GM19468 (cell line): ENCODE data around the gene RAD23A.

Source experiments
- ATAC-seq: cut with Tn5 transposase; IDR thresholded peaks from one replicate; pipeline ENCODE4 v1.9.1; 2021; ENCODE audit warnings: mild to moderate bottlenecking, moderate library complexity, moderate number of reproducible peaks; ENCODE audit not compliant: unreplicated experiment; ENCODE audit errors: extremely low read depth

Gene RAD23A

DNA sequence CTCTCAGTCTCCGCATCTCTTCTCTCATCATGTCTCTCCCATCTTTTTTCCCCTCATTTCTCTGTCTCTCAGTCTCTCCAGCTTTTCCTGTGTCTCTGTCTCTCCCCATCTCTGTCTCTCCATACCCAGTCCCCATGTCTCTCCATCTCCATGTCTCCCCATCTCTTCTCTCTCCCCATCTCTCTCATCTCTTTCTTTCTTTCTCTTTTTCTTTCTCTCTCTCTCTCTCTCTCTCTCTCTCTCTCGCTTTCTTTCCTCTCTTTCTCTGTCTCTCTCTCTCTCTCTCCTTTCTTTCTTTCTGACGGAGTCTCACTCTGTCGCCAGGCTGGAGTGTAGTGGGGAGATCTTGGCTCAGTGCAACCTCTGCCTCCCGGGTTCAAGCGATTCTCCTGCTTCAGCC is 37.0 kb downstream of the RAD23A start:
- ATAC-seq, result no peak

DNA sequence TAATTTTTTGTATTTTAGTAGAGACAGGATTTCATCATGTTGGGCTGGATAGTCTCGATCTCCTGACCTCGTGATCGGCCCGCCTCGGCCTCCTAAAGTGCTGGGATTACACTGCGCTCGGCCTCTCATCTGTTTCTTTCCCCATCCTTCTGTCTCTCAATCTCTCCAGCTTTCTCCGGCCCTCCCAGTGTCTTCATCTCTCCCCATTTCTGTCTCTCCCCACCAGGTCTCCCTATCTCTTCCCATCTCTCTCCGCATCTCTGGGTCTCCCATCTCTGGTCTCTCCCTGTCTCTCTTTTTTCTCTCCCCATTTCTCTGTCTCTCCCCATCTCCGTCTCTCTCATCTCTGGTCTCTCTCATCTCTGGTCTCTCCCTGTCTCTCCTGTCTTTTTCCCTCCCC is 37.4 kb downstream of the RAD23A start:
- no peak for ATAC-seq

- no peak for ATAC-seq
Measured at GRCh38 chr19:12983542-12984142, 38.0 kb downstream of the RAD23A start.

DNA sequence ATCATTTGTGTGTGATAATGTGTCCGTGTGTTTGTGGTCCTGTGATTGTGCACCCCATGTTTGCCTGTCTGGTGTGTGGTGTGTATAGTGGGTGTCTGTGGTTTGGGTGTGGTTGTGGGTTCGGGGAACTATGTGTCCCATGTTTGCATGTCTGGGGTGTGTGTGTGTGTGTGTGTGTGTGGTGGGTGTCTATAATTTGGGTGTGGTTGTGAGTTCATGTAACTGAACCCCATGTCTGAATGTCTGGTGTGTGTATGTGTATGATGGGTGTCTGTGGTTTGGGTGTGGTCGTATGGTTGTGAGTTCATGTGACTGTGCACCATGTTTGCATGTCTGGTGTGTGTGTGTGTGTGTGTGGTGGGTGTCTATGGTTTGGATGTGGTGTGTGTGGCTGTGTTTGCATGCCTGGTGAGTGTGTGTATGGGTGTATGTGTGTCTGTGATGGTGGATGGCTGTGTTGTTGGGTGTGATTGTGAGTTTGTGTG is 38.5 kb downstream of the RAD23A start:
- no peak for ATAC-seq

GRCh38 chr19:12984683-12985048 is 39.0 kb downstream of the RAD23A start:
- no peak for ATAC-seq

- ATAC-seq, result no peak
Measured at GRCh38 chr19:12985049-12985776, 39.6 kb downstream of the RAD23A start.

DNA sequence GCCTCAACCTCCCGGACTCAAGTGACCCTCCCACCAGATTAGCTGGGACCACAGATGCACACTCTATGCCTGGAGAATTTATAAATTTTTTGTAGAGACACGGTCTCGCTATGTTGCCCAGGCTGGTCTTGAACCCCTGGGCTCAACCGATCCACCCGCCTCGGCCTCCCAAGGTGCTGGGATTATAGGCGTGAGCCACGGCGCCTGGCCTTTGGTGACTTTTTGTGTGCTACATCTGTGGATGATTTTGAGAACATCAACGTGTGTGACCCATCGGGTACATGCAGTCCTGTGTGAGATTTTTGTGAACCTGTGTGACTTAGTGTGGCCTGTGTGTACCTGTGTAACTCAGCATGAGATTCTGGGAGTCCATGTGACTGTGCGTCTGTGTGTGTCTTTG is 41.1 kb downstream of the RAD23A start:
- no peak for ATAC-seq

- no peak for ATAC-seq
Measured at GRCh38 chr19:12987190-12987589, 41.5 kb downstream of the RAD23A start.

DNA sequence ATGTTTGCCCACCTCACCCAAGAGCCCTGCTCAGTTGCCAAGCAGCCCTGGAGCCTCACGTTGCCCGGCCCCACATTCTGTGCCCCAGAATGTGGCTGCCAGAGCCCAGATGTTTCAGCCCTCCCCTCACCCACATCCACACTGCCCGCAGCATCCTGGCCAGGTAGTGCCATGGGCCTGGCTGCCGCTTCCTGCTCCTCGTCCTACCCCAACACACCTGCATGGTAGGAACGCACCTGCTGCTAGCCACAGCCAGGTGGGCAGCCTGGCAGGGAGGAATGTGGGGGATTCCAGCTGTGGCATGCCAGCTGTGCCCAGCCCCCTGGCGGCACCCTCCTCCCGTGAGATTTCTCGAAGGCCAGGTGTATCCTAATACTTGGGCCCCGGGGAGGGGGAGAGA is 42.1 kb downstream of the RAD23A start:
- ATAC-seq, result no peak

GRCh38 chr19:12990431-12990830 is 44.8 kb downstream of the RAD23A start:
- no peak for ATAC-seq

- ATAC-seq, result no peak
Measured at GRCh38 chr19:12990853-12991252, 45.2 kb downstream of the RAD23A start.

GRCh38 chr19:12991296-12991695 is 45.6 kb downstream of the RAD23A start:
- no peak for ATAC-seq

DNA sequence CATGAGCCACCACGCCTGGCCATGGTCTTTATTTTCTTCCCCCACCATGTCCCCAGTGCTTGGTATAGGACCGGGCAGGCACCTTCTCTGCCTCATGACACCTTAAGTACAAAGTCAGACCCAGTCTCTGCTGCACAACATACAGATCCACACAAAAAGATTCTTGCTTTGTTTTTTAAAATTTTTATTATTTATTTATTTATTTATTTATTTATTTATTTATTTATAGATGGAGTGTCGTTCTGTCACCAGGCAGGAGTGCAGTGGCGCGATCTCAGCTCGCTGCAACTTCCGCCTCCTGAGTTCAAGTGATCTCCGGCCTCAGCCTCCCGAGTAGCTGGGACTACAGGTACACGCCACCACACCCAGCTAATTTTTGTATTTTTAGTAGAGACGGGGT is 47.1 kb downstream of the RAD23A start:
- no peak for ATAC-seq

GRCh38 chr19:12993562-12993961 is 47.9 kb downstream of the RAD23A start:
- no peak for ATAC-seq

GRCh38 chr19:12994701-12995595 is 49.3 kb downstream of the RAD23A start, which contains the start of gene NFIX:
TSS of gene NFIX (plus strand) at chr19:12995475. CDS start at chr19:12995838, 363 bp downstream.
- ATAC-seq, result no peak

- ATAC-seq, result no peak
Measured at GRCh38 chr19:12995596-12996405, 50.1 kb downstream of the RAD23A start.

DNA sequence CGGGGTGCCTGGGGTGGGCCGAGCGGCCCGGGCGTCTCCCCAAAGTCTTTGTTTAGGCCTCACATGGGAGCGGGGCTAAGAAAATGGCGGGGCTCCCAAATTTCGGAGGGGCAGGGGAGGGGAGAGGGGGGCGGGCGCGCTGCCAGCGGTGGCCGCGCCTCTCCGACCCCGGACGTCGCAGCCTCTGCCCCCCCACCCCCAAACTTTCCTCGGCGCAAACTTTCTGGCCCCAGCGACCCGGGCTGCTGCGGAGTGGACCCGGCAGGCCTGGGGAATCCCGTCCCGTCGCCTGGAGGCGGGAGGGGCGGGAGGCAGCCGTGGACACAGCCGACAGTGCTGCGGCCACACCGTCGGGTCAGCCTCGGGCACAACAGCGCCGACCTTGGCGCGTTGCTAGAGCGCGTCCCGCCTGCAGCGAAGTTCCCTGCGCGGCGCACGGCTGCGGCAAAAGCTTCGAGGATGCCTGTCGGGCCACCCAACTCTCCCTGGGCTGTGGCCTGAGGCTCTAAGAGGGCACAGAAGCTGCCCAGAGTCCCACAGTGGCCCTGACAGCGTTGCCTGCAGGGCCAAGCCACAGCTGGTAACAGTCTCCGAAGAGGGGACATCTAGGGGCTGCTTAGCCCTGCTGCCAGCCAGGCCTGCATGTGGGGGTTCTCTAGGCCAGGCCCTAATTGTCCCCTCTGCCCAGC is 50.9 kb downstream of the RAD23A start:
- ATAC-seq, result no peak

DNA sequence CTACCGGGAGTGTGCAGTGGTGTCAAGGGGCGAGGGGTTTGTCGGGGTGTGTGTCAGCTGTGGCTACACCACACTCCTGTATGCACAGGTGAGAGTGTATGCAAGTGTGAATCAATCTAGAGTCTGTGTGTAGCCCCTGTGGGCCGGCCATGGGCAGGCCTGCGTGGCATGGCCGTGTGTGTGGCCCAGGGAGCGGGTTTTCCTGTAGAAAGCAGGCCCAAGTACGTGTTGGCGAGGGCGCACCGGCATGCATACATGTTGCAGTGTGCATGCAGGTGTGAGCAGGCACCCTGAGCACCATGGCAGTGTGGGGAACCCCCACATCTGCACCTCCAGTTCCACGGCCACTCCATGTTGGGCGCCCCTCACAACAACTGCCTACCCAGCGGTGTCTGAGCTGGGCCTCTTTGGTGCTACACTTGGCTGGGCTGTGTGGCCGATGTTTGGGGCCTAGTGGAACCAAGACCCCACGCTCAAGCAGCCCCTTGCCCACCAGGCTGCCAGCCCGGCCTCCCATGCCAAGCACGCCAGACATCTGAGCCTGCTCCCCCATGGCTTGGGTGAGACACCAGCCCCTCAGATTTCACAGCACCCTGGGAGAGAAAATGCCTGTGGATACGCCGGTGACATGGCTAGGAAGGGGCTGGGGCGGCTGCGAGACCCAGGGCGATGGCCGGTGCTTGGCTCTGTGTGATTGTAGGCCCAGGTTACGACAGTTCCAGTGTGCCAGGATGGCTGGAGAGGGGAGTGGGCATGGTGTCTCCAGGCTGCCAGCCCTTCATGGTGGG is 51.7 kb downstream of the RAD23A start:
- ATAC-seq, result no peak
